Karpas-422 (cell line): ENCODE data around the gene ZC3H18. TPM values are rescaled to one million over a fixed set of nuclear protein-coding genes. Genes with fewer than 3 reads are reported as not detected.

Experiments used
- DNase-seq: peaks from one replicate; pipeline ENCODE4 v3.0.0-alpha.2; 2015
- H2AFZ ChIP-seq: fragments of 200-600 bp; sonication (generic); 2 replicates; pipeline ENCODE4 v1.6.1; 2014; ENCODE audit warnings: antibody characterized with exemption, low read length, mixed read lengths
- H3K27ac ChIP-seq: fragments of 200-600 bp; sonication (generic); 2 replicates; pipeline ENCODE4 v1.5.1; 2014; ENCODE audit warnings: mild to moderate bottlenecking, low read length, moderate library complexity
- H3K27me3 ChIP-seq: fragments of 200-600 bp; sonication (generic); 2 replicates; pipeline ENCODE4 v1.6.1; 2014; ENCODE audit warnings: low read length, mixed read lengths
- H3K36me3 ChIP-seq: fragments of 200-600 bp; sonication (generic); 2 replicates; pipeline ENCODE4 v1.6.1; 2014; ENCODE audit warnings: low read length, mixed read lengths; ENCODE audit not compliant: insufficient read depth
- H3K4me1 ChIP-seq: fragments of 200-600 bp; sonication (generic); 2 replicates; pipeline ENCODE4 v1.6.1; 2014; ENCODE audit warnings: mild to moderate bottlenecking, low read length, mixed read lengths
- H3K4me2 ChIP-seq: fragments of 200-600 bp; sonication (generic); 2 replicates; pipeline ENCODE4 v1.6.1; 2014; ENCODE audit warnings: low read length, low read depth, mild to moderate bottlenecking; ENCODE audit not compliant: poor library complexity, severe bottlenecking
- H3K4me3 ChIP-seq: fragments of 200-600 bp; sonication (generic); 2 replicates; pipeline ENCODE4 v1.5.1; 2014; ENCODE audit warnings: mild to moderate bottlenecking, antibody characterized with exemption, low read length, mixed read lengths
- H3K79me2 ChIP-seq: fragments of 200-600 bp; sonication (generic); 2 replicates; pipeline ENCODE4 v1.6.1; 2014; ENCODE audit warnings: mild to moderate bottlenecking, low read length, mixed read lengths
- H3K9ac ChIP-seq: fragments of 200-600 bp; sonication (generic); 2 replicates; pipeline ENCODE4 v1.6.0; 2014; ENCODE audit warnings: low read length
- H3K9me2 ChIP-seq: fragments of 200-600 bp; sonication (generic), shearing (Covaris generic); replicated peaks from 2 replicates; pipeline ENCODE4 v1.6.0; 2014; ENCODE audit warnings: mild to moderate bottlenecking, low read length, moderate library complexity; ENCODE audit not compliant: insufficient read depth
- H3K9me3 ChIP-seq: fragments of 300-700, 200-600 bp; sonication (generic); 2 replicates; pipeline ENCODE4 v1.6.1; 2014; ENCODE audit warnings: low read length, mixed read lengths
- H4K20me1 ChIP-seq: fragments of 200-600 bp; sonication (generic); 2 replicates; pipeline ENCODE4 v1.6.1; 2014; ENCODE audit warnings: mild to moderate bottlenecking, antibody characterized with exemption, low read length, low read depth; ENCODE audit not compliant: insufficient read depth
- total RNA-seq: library from RNA; depleted of rRNA; stranded (reverse); fragments of >200 nt; shearing (Covaris generic); gene quantifications from 2 replicates; pipeline ENCODE4 v1.2.3, GENCODE V29; 2014; ENCODE audit warnings: low replicate concordance

ZC3H18 gene
- total RNA-seq, 1 experiment from 2014 or later = 8.3 TPM

DNA sequence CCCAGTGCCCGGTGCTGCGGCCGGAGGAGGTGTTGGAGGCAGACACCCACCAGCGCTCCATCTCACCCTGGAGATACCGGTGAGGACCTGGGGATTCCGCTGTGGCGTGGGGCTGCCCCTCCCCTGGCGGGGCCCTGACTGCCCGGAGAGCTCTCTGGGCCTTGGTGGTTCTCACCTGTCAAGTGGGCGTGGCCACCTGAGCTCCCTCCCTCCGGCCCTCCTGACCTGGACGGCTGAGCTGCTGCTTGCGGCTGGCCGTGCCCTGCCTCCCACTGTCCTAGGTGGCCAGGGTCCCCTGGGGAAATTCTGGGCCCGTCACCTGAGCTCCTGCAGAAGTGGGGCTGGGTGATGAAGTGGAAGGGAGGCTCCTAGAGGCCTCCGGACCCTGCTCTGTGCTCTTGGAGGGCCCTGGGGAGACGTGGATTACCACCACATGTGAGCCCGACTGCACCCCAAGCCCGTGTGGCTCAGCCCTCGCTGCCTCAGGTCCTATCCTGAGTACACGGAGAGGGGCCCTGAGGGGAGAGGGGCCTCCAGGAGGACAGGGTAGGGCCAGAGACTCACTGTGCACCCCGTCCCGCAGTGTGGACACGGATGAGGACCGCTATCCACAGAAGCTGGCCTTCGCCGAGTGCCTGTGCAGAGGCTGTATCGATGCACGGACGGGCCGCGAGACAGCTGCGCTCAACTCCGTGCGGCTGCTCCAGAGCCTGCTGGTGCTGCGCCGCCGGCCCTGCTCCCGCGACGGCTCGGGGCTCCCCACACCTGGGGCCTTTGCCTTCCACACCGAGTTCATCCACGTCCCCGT is 69.2 kb downstream of the ZC3H18 start:
- 0 out of 2 replicates have a peak overlapping the region, but pooled peaks have one; percentile 0 for H3K4me3 ChIP-seq
- no peaks in the 10 kb centered on the region for H3K9me2 ChIP-seq
- peak overlapping the region; percentile 37 for H3K9ac ChIP-seq
- H3K36me3 ChIP-seq = no peaks in the 10 kb centered on the region; the same call in 1 of the 2 replicates
- peak; percentile 73 for DNase-seq
- no peak overlapping the region for H3K27ac ChIP-seq
- H4K20me1 ChIP-seq = peaks cover 53% of the 10 kb centered on the region
- H3K4me2 ChIP-seq = peak overlapping the region; percentile 38
- peaks cover 38% of the 10 kb centered on the region for H3K4me1 ChIP-seq
- H3K9me3 ChIP-seq = no peaks in the 10 kb centered on the region
- H3K27me3 ChIP-seq = no peaks in the 10 kb centered on the region
- no peaks in the 10 kb centered on the region for H3K79me2 ChIP-seq
- no peak overlapping the region for H2AFZ ChIP-seq

DNA sequence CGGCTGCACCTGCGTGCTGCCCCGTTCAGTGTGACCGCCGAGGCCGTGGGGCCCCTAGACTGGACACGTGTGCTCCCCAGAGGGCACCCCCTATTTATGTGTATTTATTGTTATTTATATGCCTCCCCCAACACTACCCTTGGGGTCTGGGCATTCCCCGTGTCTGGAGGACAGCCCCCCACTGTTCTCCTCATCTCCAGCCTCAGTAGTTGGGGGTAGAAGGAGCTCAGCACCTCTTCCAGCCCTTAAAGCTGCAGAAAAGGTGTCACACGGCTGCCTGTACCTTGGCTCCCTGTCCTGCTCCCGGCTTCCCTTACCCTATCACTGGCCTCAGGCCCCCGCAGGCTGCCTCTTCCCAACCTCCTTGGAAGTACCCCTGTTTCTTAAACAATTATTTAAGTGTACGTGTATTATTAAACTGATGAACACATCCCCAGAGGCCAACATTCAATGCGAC is 69.9 kb downstream of the ZC3H18 start:
- Histone ChIP-seq H3K9me2 (no peaks in the 10 kb centered on the region), H3K4me1 (peaks cover 32% of the 10 kb centered on the region), H2AFZ (no peak overlapping the region), H3K9me3 (no peaks in the 10 kb centered on the region), H3K36me3 (no peaks in the 10 kb centered on the region; the same call in 1 of the 2 replicates), H3K27me3 (no peaks in the 10 kb centered on the region), H3K4me3 (0 out of 2 replicates have a peak overlapping the region, but pooled peaks have one; percentile 0), H3K4me2 (peak overlapping the region; percentile 40), H3K27ac (no peak overlapping the region), H4K20me1 (peaks cover 47% of the 10 kb centered on the region), H3K9ac (peak overlapping the region; percentile 37; the same call in 1 of the 2 replicates), H3K79me2 (no peaks in the 10 kb centered on the region)
- DNase-seq = peak; percentile 57

DNA sequence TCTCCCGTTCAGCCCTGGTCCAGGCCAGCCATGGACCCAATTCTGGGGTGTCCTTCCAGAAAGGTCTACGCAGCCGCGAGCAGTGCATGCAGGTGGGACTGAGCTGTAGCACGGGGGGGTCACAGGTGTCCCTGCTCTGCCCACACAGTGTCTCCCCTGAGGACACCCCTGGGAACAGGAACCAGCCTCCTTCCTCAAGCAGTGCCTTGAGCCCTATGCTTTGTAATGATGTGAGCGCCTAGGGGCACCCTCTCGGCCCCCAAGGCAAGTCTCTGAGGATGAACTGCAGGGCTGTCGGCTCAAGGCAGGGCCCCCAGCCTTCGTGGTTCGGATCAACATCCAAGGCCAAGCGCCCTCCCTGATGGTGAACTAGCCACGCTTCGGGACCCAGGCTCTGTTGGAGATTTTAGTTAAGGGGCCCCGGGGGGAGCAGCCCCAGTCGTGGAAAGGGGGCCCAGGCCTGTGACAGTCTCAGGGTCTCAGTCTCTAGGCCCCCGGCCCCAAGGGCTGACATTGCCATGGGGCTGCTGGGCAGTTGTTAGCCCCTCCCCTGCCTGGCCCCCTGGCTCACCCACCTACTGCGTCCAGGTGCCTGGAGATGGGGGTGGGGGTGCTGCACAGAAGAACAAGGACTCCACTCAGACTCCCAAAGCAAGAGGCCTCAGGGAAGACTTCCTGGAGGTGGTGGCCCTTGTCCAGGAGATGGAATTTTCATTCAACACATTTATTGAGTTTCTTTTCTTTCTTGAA is 70.5 kb downstream of the ZC3H18 start:
- H3K27me3 ChIP-seq = no peaks in the 10 kb centered on the region
- H3K36me3 ChIP-seq = no peaks in the 10 kb centered on the region; the same call in 1 of the 2 replicates
- DNase-seq = peak; percentile 80
- H3K27ac ChIP-seq = no peak overlapping the region
- no peak overlapping the region for H3K4me3 ChIP-seq
- H3K79me2 ChIP-seq = no peaks in the 10 kb centered on the region
- no peaks in the 10 kb centered on the region for H3K9me2 ChIP-seq
- no peak overlapping the region for H2AFZ ChIP-seq
- H3K4me1 ChIP-seq = peaks cover 26% of the 10 kb centered on the region
- no peaks in the 10 kb centered on the region for H3K9me3 ChIP-seq
- peak overlapping the region; percentile 40 for H3K4me2 ChIP-seq
- peaks cover 41% of the 10 kb centered on the region for H4K20me1 ChIP-seq
- H3K9ac ChIP-seq = no peak overlapping the region

DNA sequence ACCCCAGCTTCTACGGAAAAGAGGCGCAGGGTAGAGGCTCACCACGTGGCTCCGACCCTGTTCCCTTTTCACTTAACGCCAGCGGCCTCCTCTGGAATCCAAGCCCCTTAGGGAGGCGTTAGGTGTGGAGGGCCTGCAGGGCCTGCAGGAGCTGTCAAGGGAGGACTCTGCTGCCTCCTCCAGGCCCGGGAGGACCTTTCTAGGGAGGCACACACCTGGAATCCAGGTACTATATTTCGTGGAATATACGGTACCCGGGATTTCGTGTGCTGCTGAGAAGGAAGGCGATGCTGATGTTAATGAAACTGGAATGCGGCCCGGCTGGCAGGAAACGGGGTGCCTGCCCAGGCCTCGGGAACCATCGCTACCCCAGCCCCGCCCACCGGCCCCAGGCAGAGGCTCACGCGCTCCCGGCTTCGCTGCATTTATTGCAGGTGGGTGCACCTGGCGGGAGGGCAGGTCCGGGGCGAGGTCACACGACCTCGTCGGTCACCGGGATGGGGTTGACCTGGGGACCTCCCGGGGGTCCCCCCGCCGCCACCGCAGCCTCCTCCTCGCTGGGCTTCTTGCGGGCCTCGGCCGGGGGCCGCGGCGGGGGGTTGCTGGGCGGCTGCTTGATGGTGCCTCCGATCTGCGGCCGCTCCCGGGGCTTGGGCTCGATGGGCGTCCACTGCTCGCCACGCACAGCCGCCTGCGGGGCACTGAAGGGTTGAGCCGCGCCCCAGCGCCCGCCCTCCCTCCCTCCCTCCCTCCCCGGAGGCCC is 72.9 kb downstream of the ZC3H18 start:
- peaks cover 25% of the 10 kb centered on the region for H3K4me1 ChIP-seq
- H3K36me3 ChIP-seq = no peaks in the 10 kb centered on the region; the same call in 1 of the 2 replicates
- H4K20me1 ChIP-seq = peaks cover 48% of the 10 kb centered on the region

DNA sequence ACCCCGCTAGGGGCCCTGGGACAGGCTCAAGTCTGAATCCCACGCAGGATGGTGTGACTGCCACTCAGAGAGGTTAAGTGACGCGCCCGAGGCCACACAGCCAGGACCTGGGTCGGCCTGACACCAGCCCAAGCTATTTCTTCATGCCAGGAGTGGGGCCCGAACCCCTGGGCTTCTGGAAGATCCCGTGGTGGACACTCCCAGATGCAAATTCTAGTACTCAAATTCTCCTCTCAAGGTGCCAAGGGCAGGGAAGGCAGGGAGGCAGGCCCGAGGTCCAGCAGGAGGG is 73.4 kb downstream of the ZC3H18 start:
- H3K9ac ChIP-seq = no peak overlapping the region
- H3K79me2 ChIP-seq = no peaks in the 10 kb centered on the region
- H3K36me3 ChIP-seq = no peaks in the 10 kb centered on the region; the same call in 1 of the 2 replicates

More for the DNA sequence above, 72.9 kb downstream of the ZC3H18 start:
- no peak for DNase-seq
- no peaks in the 10 kb centered on the region for H3K9me2 ChIP-seq
- no peak overlapping the region for H3K4me2 ChIP-seq
- H3K27ac ChIP-seq = no peak overlapping the region
- no peaks in the 10 kb centered on the region for H3K79me2 ChIP-seq
- H3K27me3 ChIP-seq = no peaks in the 10 kb centered on the region
- H3K4me3 ChIP-seq = no peak overlapping the region
- no peak overlapping the region for H2AFZ ChIP-seq
- H3K9ac ChIP-seq = no peak overlapping the region
- no peaks in the 10 kb centered on the region for H3K9me3 ChIP-seq

DNA sequence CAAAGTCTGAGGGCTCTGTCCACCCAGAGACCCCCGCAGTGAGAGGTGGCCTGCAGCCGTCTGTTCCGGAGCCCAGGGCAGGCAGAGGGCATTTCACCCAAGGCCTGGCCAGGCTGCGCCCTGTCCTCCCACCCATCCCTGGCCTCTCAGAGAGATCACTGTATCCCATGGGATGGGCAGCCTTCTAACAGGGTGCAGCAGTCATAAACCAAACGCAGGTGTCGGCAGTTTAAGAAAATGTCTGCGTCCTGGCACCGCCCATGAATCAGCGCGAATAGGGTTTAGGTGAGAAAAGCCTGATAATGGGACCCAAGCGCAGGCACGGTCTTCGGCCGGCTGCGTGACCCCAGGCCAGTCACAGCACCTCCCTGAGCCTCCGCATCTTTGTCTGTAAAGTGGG is 75.3 kb downstream of the ZC3H18 start:
- H3K4me1 ChIP-seq = peaks cover 19% of the 10 kb centered on the region
- no peaks in the 10 kb centered on the region; the same call in none of the 2 replicates for H3K36me3 ChIP-seq
- H3K79me2 ChIP-seq = peaks cover 15% of the 10 kb centered on the region

More for the DNA sequence above, 73.4 kb downstream of the ZC3H18 start:
- H3K4me2 ChIP-seq = no peak overlapping the region
- no peak for DNase-seq
- peaks cover 51% of the 10 kb centered on the region for H4K20me1 ChIP-seq
- H3K9me3 ChIP-seq = no peaks in the 10 kb centered on the region
- H3K27ac ChIP-seq = no peak overlapping the region
- H3K27me3 ChIP-seq = no peaks in the 10 kb centered on the region
- peaks cover 25% of the 10 kb centered on the region for H3K4me1 ChIP-seq
- no peak overlapping the region for H3K4me3 ChIP-seq
- H2AFZ ChIP-seq = no peak overlapping the region
- H3K9me2 ChIP-seq = no peaks in the 10 kb centered on the region

DNA sequence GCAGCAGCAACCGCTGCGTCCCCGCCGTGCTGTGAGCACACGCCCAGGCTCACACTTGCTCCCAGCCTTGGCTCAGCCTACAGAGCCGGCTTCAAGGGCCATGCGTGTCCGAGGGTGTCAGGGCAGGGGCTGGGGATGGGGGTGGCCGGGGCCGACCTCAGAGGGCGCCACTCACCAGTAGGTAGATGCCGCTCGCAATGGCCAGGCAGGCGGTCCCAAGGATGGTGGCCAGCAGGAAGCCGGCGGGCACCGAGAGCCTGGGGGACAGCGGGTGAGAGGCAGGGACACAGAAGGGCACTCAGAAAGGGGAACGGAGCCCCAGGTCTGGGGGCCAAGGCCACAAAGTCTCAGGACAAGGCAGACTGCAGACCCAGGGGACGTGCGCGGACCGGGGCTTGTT is 75.7 kb downstream of the ZC3H18 start:
- no peak overlapping the region for H3K4me2 ChIP-seq
- H3K27ac ChIP-seq = no peak overlapping the region
- peaks cover 18% of the 10 kb centered on the region for H3K79me2 ChIP-seq
- no peak overlapping the region for H2AFZ ChIP-seq
- peaks cover 47% of the 10 kb centered on the region for H4K20me1 ChIP-seq
- no peak for DNase-seq
- no peaks in the 10 kb centered on the region for H3K9me2 ChIP-seq
- no peaks in the 10 kb centered on the region for H3K9me3 ChIP-seq
- H3K36me3 ChIP-seq = no peaks in the 10 kb centered on the region; the same call in none of the 2 replicates
- H3K4me3 ChIP-seq = no peak overlapping the region
- H3K27me3 ChIP-seq = no peaks in the 10 kb centered on the region
- H3K4me1 ChIP-seq = peaks cover 14% of the 10 kb centered on the region
- H3K9ac ChIP-seq = no peak overlapping the region

More for the DNA sequence above, 75.3 kb downstream of the ZC3H18 start:
- Histone ChIP-seq H2AFZ (no peak overlapping the region), H3K4me2 (no peak overlapping the region), H3K9me2 (no peaks in the 10 kb centered on the region), H3K9me3 (no peaks in the 10 kb centered on the region), H3K4me3 (no peak overlapping the region), H3K27ac (no peak overlapping the region), H4K20me1 (peaks cover 49% of the 10 kb centered on the region), H3K27me3 (no peaks in the 10 kb centered on the region), H3K9ac (no peak overlapping the region)
- DNase-seq = no peak
